MM.1S (cell line): Measurements from ENCODE around the gene MFGE8.

Experiments
- DNase-seq: peaks from one replicate; pipeline ENCODE4 v3.0.0-alpha.2; 2015
- H2AFZ ChIP-seq: fragments of 300-600 bp; sonication (generic); 2 replicates; pipeline ENCODE4 v1.6.0; 2016; ENCODE audit warnings: antibody characterized with exemption, low read length
- H3F3A ChIP-seq: fragments of 300-600 bp; sonication (generic); 2 replicates; pipeline ENCODE4 v1.6.1; 2016; ENCODE audit warnings: mild to moderate bottlenecking, antibody characterized with exemption, low read length, moderate library complexity, mixed read lengths; ENCODE audit not compliant: insufficient read depth
- H3K27ac ChIP-seq: fragments of 300-600 bp; sonication (generic); 2 replicates; pipeline ENCODE4 v1.5.1; 2016; ENCODE audit warnings: mild to moderate bottlenecking, low read length
- H3K27me3 ChIP-seq: fragments of 300-600 bp; sonication (generic); replicated peaks from 2 replicates; pipeline ENCODE4 v1.6.0; 2016; ENCODE audit warnings: low read length; ENCODE audit not compliant: insufficient read depth
- H3K36me3 ChIP-seq: fragments of 300-600 bp; sonication (generic); replicated peaks from 2 replicates; pipeline ENCODE4 v1.6.1; 2016; ENCODE audit warnings: mild to moderate bottlenecking, low read length, mixed read lengths; ENCODE audit not compliant: insufficient read depth
- H3K4me1 ChIP-seq: fragments of 300-600 bp; sonication (generic); 2 replicates; pipeline ENCODE4 v1.6.1; 2016; ENCODE audit warnings: low read length, mixed read lengths
- H3K4me2 ChIP-seq: fragments of 300-600 bp; sonication (generic); 2 replicates; pipeline ENCODE4 v1.6.0; 2016; ENCODE audit warnings: low read depth, low read length
- H3K4me3 ChIP-seq: fragments of 300-600 bp; sonication (generic); 2 replicates; pipeline ENCODE4 v1.5.1; 2016; ENCODE audit warnings: low read length, mixed read lengths
- H3K79me2 ChIP-seq: fragments of 300-600 bp; sonication (generic); 2 replicates; pipeline ENCODE4 v1.6.1; 2016; ENCODE audit warnings: mixed run types, low read length, mixed read lengths
- H3K9ac ChIP-seq: fragments of 300-600 bp; sonication (generic); 2 replicates; pipeline ENCODE4 v1.6.1; 2016; ENCODE audit warnings: low read length, mixed read lengths
- H3K9me2 ChIP-seq: fragments of 300-600 bp; sonication (generic); replicated peaks from 2 replicates; pipeline ENCODE4 v1.6.1; 2016; ENCODE audit warnings: mild to moderate bottlenecking, low read length, mixed read lengths; ENCODE audit not compliant: insufficient read depth
- H3K9me3 ChIP-seq: fragments of 300-600 bp; sonication (generic); replicated peaks from 2 replicates; pipeline ENCODE4 v1.6.1; 2016; ENCODE audit warnings: mild to moderate bottlenecking, low read length, mixed read lengths; ENCODE audit not compliant: insufficient read depth
- H4K20me1 ChIP-seq: fragments of 300-600 bp; sonication (generic); 2 replicates; pipeline ENCODE4 v1.6.1; 2016; ENCODE audit warnings: mild to moderate bottlenecking, low read length, moderate library complexity, mixed read lengths; ENCODE audit not compliant: insufficient read depth
- CTCF ChIP-seq: fragments of 300-600 bp; sonication (generic); IDR thresholded peaks from 2 replicates; pipeline ENCODE4 v1.5.1; 2016; ENCODE audit warnings: antibody characterized with exemption, low read length, mixed read lengths
- EZH2 ChIP-seq: fragments of 300-600 bp; sonication (generic); optimal IDR thresholded peaks from 2 replicates; pipeline ENCODE3; 2017; ENCODE audit warnings: low read depth, mild to moderate bottlenecking, antibody characterized with exemption, low read length, mixed read lengths
- EZH2phosphoT487 ChIP-seq: fragments of 300-600 bp; sonication (generic); IDR thresholded peaks from 2 replicates; pipeline ENCODE4 v1.6.1; 2018; ENCODE audit warnings: antibody characterized with exemption, low read length

The MFGE8 gene

GRCh38 chr15:88901508-88902220, 11.5 kb downstream of the MFGE8 start:
- H3K9ac ChIP-seq, result no peak overlapping the region
- no peak overlapping the region for H3K4me2 ChIP-seq
- H3K36me3 ChIP-seq, result no peaks in the 10 kb centered on the region
- no peak overlapping the region for H3K4me3 ChIP-seq
- H3K27ac ChIP-seq, result no peak overlapping the region
- H3K9me3 ChIP-seq, result no peaks in the 10 kb centered on the region
- H4K20me1 ChIP-seq, result no peaks in the 10 kb centered on the region
- no peak overlapping the region for H2AFZ ChIP-seq
- no peaks in the 10 kb centered on the region for H3K79me2 ChIP-seq
- no peaks in the 10 kb centered on the region for H3K27me3 ChIP-seq
- DNase-seq, result no peak
- no peaks in the 10 kb centered on the region for H3K4me1 ChIP-seq
- no peak for TF ChIP-seq EZH2
- TF ChIP-seq EZH2phosphoT487, result no peak
- no peak for TF ChIP-seq CTCF
- H3K9me2 ChIP-seq, result no peaks in the 10 kb centered on the region
- H3F3A ChIP-seq, result no peaks in the 10 kb centered on the region

GRCh38 chr15:88900982-88901418, 12.2 kb downstream of the MFGE8 start:
- Histone ChIP-seq H3K79me2 (no peaks in the 10 kb centered on the region), H3K4me3 (no peak overlapping the region), H3K4me1 (no peaks in the 10 kb centered on the region), H4K20me1 (no peaks in the 10 kb centered on the region), H3K9ac (no peak overlapping the region), H2AFZ (no peak overlapping the region), H3K36me3 (no peaks in the 10 kb centered on the region), H3K9me2 (no peaks in the 10 kb centered on the region), H3K27me3 (no peaks in the 10 kb centered on the region), H3F3A (no peaks in the 10 kb centered on the region), H3K9me3 (no peaks in the 10 kb centered on the region), H3K27ac (no peak overlapping the region), H3K4me2 (no peak overlapping the region)
- no peak for TF ChIP-seq EZH2phosphoT487
- TF ChIP-seq CTCF, result no peak
- no peak for TF ChIP-seq EZH2
- DNase-seq, result no peak

GRCh38 chr15:88900309-88900981, 12.7 kb downstream of the MFGE8 start:
- Histone ChIP-seq H3F3A (no peaks in the 10 kb centered on the region), H4K20me1 (no peaks in the 10 kb centered on the region), H3K9me3 (no peaks in the 10 kb centered on the region), H2AFZ (no peak overlapping the region), H3K4me3 (no peak overlapping the region), H3K9me2 (no peaks in the 10 kb centered on the region), H3K27me3 (no peaks in the 10 kb centered on the region), H3K27ac (no peak overlapping the region), H3K4me2 (no peak overlapping the region), H3K4me1 (no peaks in the 10 kb centered on the region), H3K79me2 (no peaks in the 10 kb centered on the region), H3K9ac (no peak overlapping the region), H3K36me3 (no peaks in the 10 kb centered on the region)
- no peak for DNase-seq
- TF ChIP-seq EZH2phosphoT487 (no peak), EZH2 (no peak), CTCF (no peak)
